Measurements from ENCODE around the gene FAN1.

Gene FAN1

GRCh38 chr15:30990446-30991254 lies 86.9 kb downstream of the FAN1 start:
- no peaks in the 10 kb centered on the region for H3K4me1 ChIP-seq (ENCODE audit: insufficient read depth, insufficient read length)
- no peaks in the 10 kb centered on the region for H3K27me3 ChIP-seq (ENCODE audit: insufficient read depth, insufficient read length)
- H3K4me3 ChIP-seq (ENCODE audit: insufficient read length, low read depth), result peak overlapping the region; percentile 76
- DNase-seq (ENCODE audit: low read depth, low spot score), result no peak
- H3K36me3 ChIP-seq (ENCODE audit: insufficient read depth, insufficient read length, low read length), result peaks cover 13% of the 10 kb centered on the region
- TF ChIP-seq SUZ12 (IDR thresholded peaks at IDR 0.05; ENCODE audit: extremely low read depth, insufficient read depth, insufficient read length) (no peak), ZNF274 (IDR thresholded peaks at IDR 0.05; ENCODE audit: low read depth, low read length) (no peak), YY1 (IDR thresholded peaks at IDR 0.05; ENCODE audit: insufficient read depth, insufficient read length) (no peak)
- no peaks in the 10 kb centered on the region for H3K9me3 ChIP-seq (ENCODE audit: insufficient read depth, low read length)
- peak overlapping the region; percentile 94 for H3K9ac ChIP-seq (ENCODE audit: insufficient read length, low read depth)

DNA sequence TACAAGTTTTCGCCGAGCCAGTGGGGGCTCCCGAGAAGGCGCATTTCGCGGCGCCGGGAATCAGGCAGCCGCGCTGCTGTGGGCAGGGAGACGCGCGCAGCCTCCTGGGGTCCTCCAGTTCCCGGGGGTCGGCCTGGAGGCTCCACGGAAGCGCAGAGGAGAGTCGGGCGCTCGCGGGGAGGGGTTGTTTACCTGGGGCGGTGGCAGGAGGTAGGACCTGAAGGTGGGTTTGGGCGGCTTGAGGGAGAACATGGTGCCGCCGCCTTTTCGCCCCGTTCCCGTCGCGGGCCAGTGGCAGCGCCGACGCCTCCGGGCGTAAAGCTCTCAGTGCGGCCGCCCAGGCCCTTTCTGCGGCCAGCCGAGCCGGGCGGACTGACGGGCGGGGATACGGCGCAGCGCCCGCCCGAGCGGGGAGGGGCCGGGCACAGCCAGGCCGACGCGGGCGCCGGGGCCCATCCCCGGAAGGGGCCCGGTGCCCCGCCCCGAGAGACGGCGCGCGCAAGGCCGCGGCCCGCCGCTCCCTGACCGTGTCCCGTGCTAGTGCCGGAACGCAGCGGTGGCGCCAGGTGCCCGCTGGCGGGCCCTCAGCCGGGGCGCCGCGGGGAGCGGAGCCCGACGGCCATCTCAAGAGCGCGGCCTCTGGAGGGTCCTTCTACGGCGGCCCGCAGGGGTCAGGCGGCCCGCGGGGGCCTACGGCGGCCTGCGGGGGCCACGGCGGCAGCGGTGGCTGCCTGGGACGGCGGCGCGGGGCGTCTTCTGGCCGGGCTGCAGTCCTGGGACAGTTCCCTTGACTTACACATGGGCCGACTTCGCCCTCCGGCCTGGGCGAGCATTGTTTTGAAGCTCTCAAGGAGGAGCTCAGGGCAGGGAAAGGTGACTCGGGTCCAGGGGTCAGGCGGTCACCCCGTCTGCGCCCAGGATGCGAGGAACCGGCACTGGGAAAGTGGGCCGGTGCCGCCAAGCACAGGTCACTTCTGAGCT lies 87.8 kb downstream of the FAN1 start, which contains the start of gene MTMR10:
Gene MTMR10 (minus strand): TSS at position 374 of the 981 bp plus-strand sequence. CDS start 122 bp downstream, at position 252.
- Histone ChIP-seq H3K4me1 (ENCODE audit: insufficient read depth, insufficient read length) (no peaks in the 10 kb centered on the region), H3K36me3 (ENCODE audit: insufficient read depth, insufficient read length, low read length) (peaks cover 7% of the 10 kb centered on the region), H3K9me3 (ENCODE audit: insufficient read depth, low read length) (no peaks in the 10 kb centered on the region), H3K27me3 (ENCODE audit: insufficient read depth, insufficient read length) (no peaks in the 10 kb centered on the region), H3K9ac (ENCODE audit: insufficient read length, low read depth) (peak within 1 kb of the TSS; percentile 94), H3K4me3 (ENCODE audit: insufficient read length, low read depth) (peak within 1 kb of the TSS; percentile 76)
- TF ChIP-seq SUZ12 (IDR thresholded peaks at IDR 0.05; ENCODE audit: extremely low read depth, insufficient read depth, insufficient read length) (no peak), YY1 (IDR thresholded peaks at IDR 0.05; ENCODE audit: insufficient read depth, insufficient read length) (no peak), ZNF274 (IDR thresholded peaks at IDR 0.05; ENCODE audit: low read depth, low read length) (no peak)
- peak; percentile 44 for DNase-seq (ENCODE audit: low read depth, low spot score)

- Histone ChIP-seq H3K36me3 (ENCODE audit: insufficient read depth, insufficient read length, low read length) (no peaks in the 10 kb centered on the region), H3K9ac (ENCODE audit: insufficient read length, low read depth) (peak overlapping the region; percentile 94), H3K9me3 (ENCODE audit: insufficient read depth, low read length) (no peaks in the 10 kb centered on the region), H3K27me3 (ENCODE audit: insufficient read depth, insufficient read length) (no peaks in the 10 kb centered on the region), H3K4me1 (ENCODE audit: insufficient read depth, insufficient read length) (no peaks in the 10 kb centered on the region), H3K4me3 (ENCODE audit: insufficient read length, low read depth) (peak overlapping the region; percentile 76)
- TF ChIP-seq SUZ12 (IDR thresholded peaks at IDR 0.05; ENCODE audit: extremely low read depth, insufficient read depth, insufficient read length) (no peak), YY1 (IDR thresholded peaks at IDR 0.05; ENCODE audit: insufficient read depth, insufficient read length) (no peak), ZNF274 (IDR thresholded peaks at IDR 0.05; ENCODE audit: low read depth, low read length) (no peak)
- no peak for DNase-seq (ENCODE audit: low read depth, low spot score)
These were observed 88.6 kb downstream of the FAN1 start for GRCh38 chr15:30992249-30992864.
